Heart left ventricle (tissue), 13 donors: ENCODE results near the gene ZNF451.

Experiments used
- POLR2A ChIP-seq, 2 donors: fragments of 450-650 bp; IDR thresholded peaks; one replicate each; pipeline ENCODE4 v1.6.1; 2017; ENCODE audit warnings: antibody characterized with exemption in 2 of 2, mild to moderate bottlenecking in 2 of 2, moderate library complexity in 2 of 2
- TF ChIP-seq, protein P1 (sequence below), 12 donors: fragments of 200-600 bp; sonication (generic) in 4 of 12; IDR thresholded peaks; one replicate each; pipeline versions ENCODE4 v1.5.0 to v1.8.0; 2018 to 2022; ENCODE audit warnings: antibody characterized with exemption in 12 of 12, mild to moderate bottlenecking in 5 of 12
- donor health status: ischemic (EF 13 %, LVEDD 7.1; RV severe dilation, severe dysfunction).
- donor health status: DM: no; HTN: yes; CAD: no.
- donor health status: DM: no; HTN: no; CAD: no.
- donor health status: ischemic (EF 25% LVEDD 6.9; RV normal size, moderate dysfunction).
- donor health status: ischemic (EF 25% LVEDD 5.7; RV mildly dilated, moderate dysfunction).
- donor health status: ischemic (EF 35%, LVEDD 5.7; RV mildly dilated, moderate dysfunction).
- donor health status: nonischemic (EF 11% LVEDD 7.7; RV severe dilation, severe dysfunction).
- donor health status: DM: yes; HTN: yes; CAD: no.
- donor health status: PGD.
- donor health status: ischemic (EF 29% LVEDD 5.4; RV normal size, mild dysfunction).
- donor health status: nonischemic (EF 23%, LVEDD 6.1; RV moderate dilation, normal function).

DNA sequence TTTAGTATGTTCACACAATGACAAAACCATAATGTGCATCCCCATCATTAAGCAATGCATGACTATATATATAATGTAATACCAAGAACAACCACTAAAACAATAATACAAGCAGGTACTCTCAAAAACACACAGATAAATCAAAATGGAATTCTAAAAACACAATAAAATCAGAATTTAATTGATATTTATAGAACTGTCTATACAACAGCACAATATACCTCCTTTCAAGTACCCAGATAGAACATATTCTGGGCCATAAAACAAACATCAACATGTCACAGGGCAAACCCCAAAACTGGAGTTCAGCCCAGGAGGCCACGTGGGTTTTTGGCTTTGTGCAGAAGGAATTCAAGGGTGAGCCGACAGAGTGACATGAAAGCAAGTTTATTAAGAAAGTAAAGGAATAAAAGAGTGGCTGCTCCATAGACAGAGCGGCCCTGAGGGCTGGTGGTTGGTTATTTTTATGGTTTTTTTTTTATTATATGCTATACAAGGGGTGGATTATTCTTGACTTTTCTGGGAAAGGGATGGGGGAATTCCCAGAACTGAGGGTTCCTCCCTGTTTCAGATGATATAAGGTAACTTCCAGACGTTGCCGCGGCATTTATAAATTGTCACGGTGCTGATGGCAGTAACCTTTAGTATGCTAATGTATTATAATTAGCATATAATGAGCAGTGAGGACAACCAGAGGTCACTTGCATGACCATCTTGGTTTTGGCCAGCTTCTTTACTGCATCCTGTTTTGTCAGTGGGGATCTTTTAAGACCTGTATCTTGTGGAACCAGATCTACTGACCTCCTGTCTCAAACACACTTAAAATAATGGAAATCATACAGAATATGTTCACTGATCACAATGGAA lies 126.5 kb downstream of the ZNF451 start:
- TF ChIP-seq, protein P1, sequence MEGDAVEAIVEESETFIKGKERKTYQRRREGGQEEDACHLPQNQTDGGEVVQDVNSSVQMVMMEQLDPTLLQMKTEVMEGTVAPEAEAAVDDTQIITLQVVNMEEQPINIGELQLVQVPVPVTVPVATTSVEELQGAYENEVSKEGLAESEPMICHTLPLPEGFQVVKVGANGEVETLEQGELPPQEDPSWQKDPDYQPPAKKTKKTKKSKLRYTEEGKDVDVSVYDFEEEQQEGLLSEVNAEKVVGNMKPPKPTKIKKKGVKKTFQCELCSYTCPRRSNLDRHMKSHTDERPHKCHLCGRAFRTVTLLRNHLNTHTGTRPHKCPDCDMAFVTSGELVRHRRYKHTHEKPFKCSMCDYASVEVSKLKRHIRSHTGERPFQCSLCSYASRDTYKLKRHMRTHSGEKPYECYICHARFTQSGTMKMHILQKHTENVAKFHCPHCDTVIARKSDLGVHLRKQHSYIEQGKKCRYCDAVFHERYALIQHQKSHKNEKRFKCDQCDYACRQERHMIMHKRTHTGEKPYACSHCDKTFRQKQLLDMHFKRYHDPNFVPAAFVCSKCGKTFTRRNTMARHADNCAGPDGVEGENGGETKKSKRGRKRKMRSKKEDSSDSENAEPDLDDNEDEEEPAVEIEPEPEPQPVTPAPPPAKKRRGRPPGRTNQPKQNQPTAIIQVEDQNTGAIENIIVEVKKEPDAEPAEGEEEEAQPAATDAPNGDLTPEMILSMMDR (IDR thresholded peaks at IDR 0.05): peak in 3 of 12 donors; percentile 43 to 69 (median 60)
- no peak for TF ChIP-seq POLR2A (IDR thresholded peaks at IDR 0.05)
